Stimulated activated CD8-positive, alpha-beta memory T cell treated with anti-CD3 and anti-CD28 coated beads, Interleukin-7, amount 100 ng/mL, for 24 hours (primary cell): ENCODE measurements around the gene PTPRN2.
"Not testable (repeated sequence)": the region's sequence is repeated elsewhere in the genome, so short reads cannot be mapped to it uniquely, and the experiment has no call there.

Experiments used
- DNase-seq: peaks from one replicate; pipeline ENCODE4 v3.0.0-alpha.2; 2020; ENCODE audit warnings: low read depth

PTPRN2 gene

DNA sequence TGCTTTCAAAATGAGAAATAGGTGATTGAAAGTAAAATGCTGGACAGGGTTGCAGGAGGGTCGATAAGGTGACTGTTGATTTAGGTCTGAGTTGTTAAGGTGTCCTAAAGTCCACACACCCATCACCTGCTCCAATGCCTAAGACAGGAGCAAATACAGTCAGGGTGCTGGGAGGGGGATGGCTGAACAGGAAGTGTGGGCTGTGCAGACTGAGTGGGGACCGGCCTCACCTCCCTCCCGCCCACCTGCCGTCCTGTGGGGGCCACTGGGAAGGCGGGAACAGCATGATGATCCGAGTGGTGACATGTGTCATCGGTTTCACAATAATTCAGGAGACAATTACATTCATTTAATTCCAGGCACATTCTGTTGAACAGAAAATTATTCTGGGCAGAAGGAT, 990.1 kb downstream of the PTPRN2 start:
- no peak for DNase-seq

GRCh38 chr7:157596881-157597280, 990.7 kb downstream of the PTPRN2 start:
- no peak for DNase-seq

DNA sequence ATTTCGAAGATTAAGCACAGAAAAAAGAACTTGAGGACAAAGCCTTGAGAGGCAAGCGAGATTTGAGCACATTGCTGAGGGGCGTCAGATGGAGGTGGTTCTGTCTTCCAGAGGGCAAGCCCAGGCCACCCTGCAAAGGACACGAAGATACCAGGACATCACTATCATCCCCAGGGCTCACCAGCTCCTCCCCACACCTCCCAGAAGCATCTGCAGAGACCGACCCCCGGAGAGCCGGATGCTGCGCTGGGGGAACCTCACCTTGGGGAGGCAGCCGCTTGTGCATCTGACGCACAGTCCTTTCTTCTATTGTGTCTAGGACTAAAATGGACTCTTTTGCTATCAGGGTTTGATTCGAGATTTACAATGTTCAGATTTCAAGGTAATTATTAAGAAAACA, 991.2 kb downstream of the PTPRN2 start:
- no peak for DNase-seq

GRCh38 chr7:157596026-157596425, 991.6 kb downstream of the PTPRN2 start:
- no peak for DNase-seq

- DNase-seq = no peak
Measured at GRCh38 chr7:157595086-157595855, 992.4 kb downstream of the PTPRN2 start.

- no peak for DNase-seq
Measured at GRCh38 chr7:157594306-157594705, 993.3 kb downstream of the PTPRN2 start.

- no peak for DNase-seq
Measured at GRCh38 chr7:157593541-157593940, 994.1 kb downstream of the PTPRN2 start.

DNA sequence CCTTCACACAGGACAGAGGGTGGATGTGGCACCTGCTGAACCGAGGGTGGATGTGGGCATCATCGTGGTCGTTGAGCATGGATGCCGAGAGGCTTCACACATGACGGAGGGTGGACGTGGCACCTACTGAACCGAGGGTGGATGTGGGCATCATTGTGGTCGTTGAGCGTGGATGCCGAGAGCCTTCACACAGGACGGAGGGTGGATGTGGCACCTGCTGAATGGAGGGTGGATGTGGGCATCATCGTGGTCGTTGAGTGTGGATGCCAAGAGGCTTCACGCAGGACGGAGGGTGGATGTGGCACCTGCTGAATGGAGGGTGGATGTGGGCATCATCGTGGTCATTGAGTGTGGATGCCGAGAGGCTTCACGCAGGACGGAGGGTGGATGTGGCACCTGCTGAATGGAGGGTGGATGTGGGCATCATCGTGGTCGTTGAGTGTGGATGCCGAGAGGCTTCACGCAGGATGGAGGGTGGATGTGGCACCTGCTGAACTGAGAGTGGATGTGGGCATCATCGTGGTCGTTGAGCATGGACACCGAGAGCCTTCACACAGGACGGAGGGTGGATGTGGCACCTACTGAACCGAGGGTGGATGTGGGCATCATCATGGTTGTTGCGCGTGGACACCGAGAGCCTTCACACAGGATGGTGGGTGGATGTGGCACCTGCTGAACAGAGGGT, 994.8 kb downstream of the PTPRN2 start:
- not testable (repeated sequence) for DNase-seq

DNA sequence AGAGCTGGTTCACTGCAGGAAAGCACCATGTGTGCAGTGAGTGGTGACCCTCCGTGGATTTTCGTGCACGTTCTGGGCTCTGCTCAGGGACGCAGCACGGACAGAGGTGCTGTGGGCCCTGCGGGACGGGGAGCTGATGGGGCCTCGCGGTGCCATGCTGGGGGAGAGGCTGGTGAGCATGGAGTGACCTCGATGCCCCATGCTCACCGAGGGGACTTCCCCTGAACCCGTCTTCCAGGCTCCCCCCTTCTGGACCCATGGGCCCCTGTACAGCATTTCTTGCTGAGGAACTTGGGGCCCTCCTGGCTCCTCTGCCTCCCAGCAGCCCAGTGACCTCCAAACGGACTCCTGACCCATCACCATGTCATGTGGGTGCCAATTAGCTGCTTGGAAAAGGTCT, 997.1 kb downstream of the PTPRN2 start:
- no peak for DNase-seq

- no peak for DNase-seq
Measured at GRCh38 chr7:157589680-157590079, 997.9 kb downstream of the PTPRN2 start.

- DNase-seq = no peak
Measured at GRCh38 chr7:157587805-157588560, 999.6 kb downstream of the PTPRN2 start.

DNA sequence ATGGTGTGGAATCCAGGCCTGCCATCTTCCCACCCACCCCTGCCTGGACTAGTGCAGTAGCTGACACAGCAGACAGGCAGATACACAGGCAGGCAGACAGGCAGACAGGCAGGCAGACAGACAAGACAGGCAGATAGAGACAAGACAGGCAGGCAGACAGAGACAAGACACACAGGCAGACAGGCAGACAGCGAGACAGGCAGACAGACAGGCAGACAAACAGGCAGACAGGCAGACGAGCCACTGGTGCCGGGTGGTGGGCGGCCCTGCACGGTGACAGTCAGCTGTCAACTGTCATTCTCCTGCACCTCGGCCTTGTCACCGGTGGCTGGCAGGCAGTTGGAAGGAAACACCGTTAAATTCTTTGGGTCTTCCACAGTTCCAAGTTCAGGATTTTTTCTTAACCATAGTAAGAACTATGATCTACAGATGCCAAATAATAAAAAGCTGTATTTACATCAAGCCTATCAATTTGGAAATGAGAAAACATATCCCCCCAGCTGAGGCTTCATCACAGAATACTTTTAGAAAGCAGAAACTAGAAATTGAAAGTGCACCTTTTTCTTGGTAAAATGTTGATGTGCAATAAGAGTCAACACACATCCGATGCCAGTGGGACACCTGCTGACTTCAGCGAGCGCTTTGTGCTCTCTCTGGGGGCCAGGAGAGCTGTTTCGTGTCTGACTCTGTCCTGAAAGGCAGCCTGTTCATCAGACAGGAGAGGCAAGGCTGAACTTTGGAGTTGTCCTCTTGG, 1000.4 kb downstream of the PTPRN2 start:
- DNase-seq = no peak

GRCh38 chr7:157586426-157586955, 1001.1 kb downstream of the PTPRN2 start:
- DNase-seq = no peak

DNA sequence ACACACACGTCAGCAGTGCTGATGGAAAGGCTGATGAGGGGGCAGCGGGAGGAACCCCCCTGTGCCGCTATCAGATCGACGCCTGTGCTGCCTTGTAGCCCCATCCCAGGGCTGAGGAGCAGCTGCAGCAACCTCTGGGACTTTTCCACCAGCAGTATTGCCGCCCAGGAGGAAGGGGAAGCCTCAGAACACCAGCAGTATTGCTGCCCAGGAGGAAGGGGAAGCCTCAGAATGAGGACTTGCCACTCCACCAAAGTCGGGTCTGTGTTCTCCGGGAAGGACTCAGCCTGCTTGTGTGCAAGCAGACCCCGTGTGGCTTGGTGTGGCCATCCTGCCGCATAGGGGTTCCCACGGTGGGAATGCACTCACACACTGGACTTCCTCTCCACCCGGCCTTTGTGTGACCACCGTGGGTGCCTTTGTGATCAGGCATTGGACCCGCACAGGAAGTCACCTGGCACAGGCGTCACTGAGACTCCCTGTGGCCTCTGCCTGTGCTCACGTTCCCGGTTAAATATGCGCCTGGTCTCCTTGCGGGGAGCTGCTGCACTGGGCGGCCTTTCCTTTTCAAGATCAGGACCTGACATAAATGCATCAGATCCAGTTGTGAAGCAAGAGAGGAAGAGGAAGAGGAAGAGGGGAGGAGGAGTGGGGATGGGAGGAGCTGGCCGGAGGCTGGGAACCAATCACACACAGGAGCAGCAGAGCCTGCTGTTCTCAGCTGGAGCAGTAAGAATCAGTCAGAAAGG, 1002.3 kb downstream of the PTPRN2 start:
- DNase-seq = no peak

DNA sequence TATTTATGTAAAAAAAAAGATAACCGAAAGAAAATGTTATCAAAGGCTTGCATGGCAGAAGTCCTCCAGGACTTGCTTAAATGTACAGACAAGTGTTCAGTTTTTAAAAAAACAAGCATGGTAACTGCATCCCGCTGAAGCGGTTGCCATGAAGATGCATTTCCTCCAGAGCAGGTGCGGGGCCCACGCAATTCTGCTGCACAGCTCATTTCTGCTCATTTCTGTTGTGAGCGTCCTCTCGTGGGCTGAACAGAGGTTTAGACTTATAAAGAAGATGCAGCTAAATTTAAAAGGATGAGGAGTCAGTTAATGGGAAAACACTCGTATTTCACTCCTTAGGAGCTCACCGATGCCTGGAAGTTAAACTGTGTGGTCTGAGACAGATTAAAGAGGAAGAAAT, 1003.2 kb downstream of the PTPRN2 start:
- DNase-seq = no peak

DNA sequence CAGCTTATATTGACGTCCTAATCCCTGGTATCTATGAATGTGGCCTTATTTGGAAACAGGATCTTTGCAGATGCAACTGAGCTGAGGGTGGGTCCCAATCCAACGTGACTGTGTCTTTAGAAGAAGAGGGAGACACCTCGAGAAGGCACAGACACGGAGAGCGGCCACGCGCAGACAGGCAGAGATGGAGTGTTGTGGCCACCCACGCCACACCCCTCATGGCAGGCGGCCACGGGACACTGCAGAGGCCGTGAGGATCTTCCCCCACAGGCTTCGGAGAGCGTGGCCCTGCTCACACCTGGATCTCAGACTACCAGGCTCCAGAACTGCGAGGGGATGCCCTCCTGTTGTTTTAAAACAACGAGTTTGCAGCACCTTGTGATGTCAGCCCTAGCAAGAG, 1005.9 kb downstream of the PTPRN2 start:
- DNase-seq = no peak

- DNase-seq = no peak
Measured at GRCh38 chr7:157580324-157580723, 1007.3 kb downstream of the PTPRN2 start.

DNA sequence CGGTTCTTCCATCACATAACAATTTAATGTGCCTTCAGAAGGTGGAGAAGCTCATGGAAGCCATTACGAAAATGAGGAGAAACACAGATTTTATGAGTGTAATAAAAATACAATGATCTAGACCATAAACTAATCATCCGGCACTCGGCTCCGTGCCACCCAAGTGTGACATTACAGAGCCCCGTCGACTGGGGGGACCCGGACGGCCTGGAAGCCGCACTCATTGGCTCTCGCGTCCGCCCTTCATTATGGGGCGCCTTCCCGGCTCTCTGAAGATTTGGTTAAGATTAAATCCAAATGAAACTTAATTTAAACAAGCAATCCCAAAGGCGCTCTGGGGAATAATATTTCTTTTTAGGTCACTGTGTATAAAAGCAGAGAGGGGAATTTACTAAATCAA, 1008.2 kb downstream of the PTPRN2 start:
- no peak for DNase-seq

DNA sequence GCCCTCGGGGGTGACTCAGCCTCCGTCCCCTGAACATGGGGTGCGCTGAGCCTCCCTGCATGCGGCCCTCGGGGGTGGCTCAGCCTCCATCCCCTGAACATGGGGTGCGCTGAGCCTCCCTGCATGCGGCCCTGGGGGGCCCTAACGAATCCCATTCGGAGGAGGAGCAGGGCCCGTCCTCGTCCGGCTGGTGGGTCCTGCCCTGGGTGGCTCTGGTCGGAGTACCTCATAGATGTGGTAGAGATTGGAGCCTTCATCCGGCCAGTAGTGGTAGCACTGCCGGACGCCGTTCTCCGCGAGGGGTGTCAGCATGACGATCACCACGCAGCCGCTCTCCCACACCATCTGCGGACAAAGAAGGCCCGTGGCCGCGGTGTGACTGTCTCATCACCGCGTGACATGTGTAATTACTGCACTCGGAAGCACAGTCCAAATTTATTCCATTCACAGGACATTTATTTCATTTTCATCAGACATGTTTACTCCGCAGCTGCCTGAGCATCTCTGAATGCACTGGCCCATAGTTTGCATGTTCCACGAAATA, 1009.8 kb downstream of the PTPRN2 start:
- DNase-seq = no peak

DNA sequence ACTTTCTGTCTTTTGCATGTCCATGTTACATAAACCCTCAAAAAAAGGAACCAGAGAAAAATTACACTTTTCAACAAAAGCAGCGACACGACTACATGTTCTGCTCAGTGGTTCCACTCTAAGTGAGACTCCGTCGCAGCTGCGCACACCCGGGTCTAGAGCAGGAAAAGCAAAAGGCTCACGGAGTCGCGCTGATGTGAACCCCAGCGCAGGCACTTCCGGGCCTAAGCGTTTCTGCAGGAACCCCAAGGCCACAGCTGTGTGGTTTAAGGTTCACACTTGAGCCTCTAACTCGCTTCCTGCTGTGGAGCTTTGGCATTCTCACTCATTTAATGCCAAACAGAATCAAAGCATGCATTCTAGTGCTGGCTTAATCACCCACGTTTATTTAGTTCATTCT, 1010.6 kb downstream of the PTPRN2 start:
- no peak for DNase-seq

DNA sequence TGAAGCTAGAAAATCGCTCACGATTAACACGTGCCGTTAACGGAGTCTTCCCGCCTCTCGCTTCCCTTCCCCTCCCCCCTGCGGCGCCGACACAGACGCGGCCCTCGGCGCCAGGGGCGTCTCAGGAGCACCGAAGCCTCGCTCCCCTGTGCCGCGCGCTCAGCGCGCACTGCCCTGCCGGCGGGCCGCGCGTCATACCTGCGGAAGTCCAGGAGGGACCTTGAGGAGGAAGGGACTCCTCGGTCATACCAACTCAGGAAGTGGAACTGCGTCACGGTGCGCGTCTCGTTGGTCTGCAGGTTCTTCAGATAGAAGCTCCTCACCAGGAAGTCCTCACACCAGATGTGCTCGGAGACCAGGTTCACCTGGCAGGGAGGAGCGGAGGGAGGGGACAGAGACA, 1011.2 kb downstream of the PTPRN2 start:
- peak; percentile 37 for DNase-seq
